Measurements from ENCODE around the gene CCL28. TPM values are rescaled to one million over a fixed set of nuclear protein-coding genes. Genes with fewer than 3 reads are reported as not detected.

Gene CCL28
- total RNA-seq, 1 donor from 2014 or later: 7.7 TPM

- Histone ChIP-seq H3K27ac (no peak overlapping the region), H3K4me1 (no peaks in the 10 kb centered on the region), H3K36me3 (no peaks in the 10 kb centered on the region), H3K9me3 (peaks cover 5% of the 10 kb centered on the region), H3K27me3 (no peaks in the 10 kb centered on the region), H3K4me3 (no peak overlapping the region)
- TF ChIP-seq CTCF (IDR thresholded peaks at IDR 0.05): no peak
- no peak for ATAC-seq
- no peak for DNase-seq
- intact Hi-C loops (cut with DNase I): no loop called here
Observed at GRCh38 chr5:43362725-43363435, 49.3 kb downstream of the CCL28 start.

- no peak overlapping the region for H3K4me3 ChIP-seq
- no peak for DNase-seq
- intact Hi-C loops (cut with DNase I): no loop called here
- H3K27ac ChIP-seq: peak overlapping the region; percentile 3
- H3K9me3 ChIP-seq: peaks cover 5% of the 10 kb centered on the region
- H3K36me3 ChIP-seq: no peaks in the 10 kb centered on the region
- no peaks in the 10 kb centered on the region for H3K27me3 ChIP-seq
- TF ChIP-seq CTCF (IDR thresholded peaks at IDR 0.05): no peak
- no peaks in the 10 kb centered on the region for H3K4me1 ChIP-seq
- ATAC-seq: no peak
Observed at GRCh38 chr5:43358726-43359125, 53.5 kb downstream of the CCL28 start.

DNA sequence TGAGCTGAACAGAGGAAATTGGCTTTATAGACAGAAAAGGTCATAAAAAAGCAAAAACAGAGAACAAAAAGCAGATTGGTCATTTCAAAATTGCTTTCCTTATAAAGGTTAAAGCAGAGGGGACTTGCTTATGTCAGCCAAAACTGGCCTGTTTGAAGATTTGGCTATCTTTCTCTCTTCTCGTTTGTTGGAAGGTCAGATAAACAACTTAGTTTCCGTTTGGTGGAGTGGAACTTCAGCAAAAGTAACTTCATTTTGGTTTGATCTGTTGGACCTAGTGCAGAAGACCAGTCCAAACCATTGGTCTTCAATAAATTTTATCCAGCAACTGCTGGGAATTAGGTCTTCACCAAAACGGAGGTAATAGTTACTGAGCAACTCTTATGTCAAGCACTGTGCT lies 53.9 kb downstream of the CCL28 start:
- ATAC-seq: no peak
- Histone ChIP-seq H3K4me1 (no peaks in the 10 kb centered on the region), H3K36me3 (no peaks in the 10 kb centered on the region), H3K4me3 (no peak overlapping the region), H3K9me3 (peaks cover 5% of the 10 kb centered on the region), H3K27ac (no peak overlapping the region), H3K27me3 (no peaks in the 10 kb centered on the region)
- intact Hi-C loops (cut with DNase I): no loop called here
- DNase-seq: no peak
- no peak for TF ChIP-seq CTCF (IDR thresholded peaks at IDR 0.05)

- Histone ChIP-seq H3K27ac (no peak overlapping the region), H3K36me3 (no peaks in the 10 kb centered on the region), H3K9me3 (peaks cover 5% of the 10 kb centered on the region), H3K27me3 (no peaks in the 10 kb centered on the region), H3K4me3 (no peak overlapping the region), H3K4me1 (no peaks in the 10 kb centered on the region)
- ATAC-seq (peak; percentile 16), DNase-seq (no peak)
- intact Hi-C loops (cut with DNase I): no loop called here
- no peak for TF ChIP-seq CTCF (IDR thresholded peaks at IDR 0.05)
Observed at GRCh38 chr5:43357878-43358281, 54.3 kb downstream of the CCL28 start.

- Histone ChIP-seq H3K4me3 (no peak overlapping the region), H3K27ac (no peak overlapping the region), H3K36me3 (no peaks in the 10 kb centered on the region), H3K27me3 (no peaks in the 10 kb centered on the region), H3K4me1 (no peaks in the 10 kb centered on the region), H3K9me3 (peaks cover 5% of the 10 kb centered on the region)
- no peak for TF ChIP-seq CTCF (IDR thresholded peaks at IDR 0.05)
- DNase-seq: no peak
- no peak for ATAC-seq
- intact Hi-C loops (cut with DNase I): no loop called here
Observed at GRCh38 chr5:43357067-43357466, 55.1 kb downstream of the CCL28 start.

GRCh38 chr5:43354774-43355173 lies 57.4 kb downstream of the CCL28 start:
- no peaks in the 10 kb centered on the region for H3K4me1 ChIP-seq
- H3K4me3 ChIP-seq: no peak overlapping the region
- no peak for ATAC-seq
- no peaks in the 10 kb centered on the region for H3K36me3 ChIP-seq
- peaks cover 2% of the 10 kb centered on the region for H3K9me3 ChIP-seq
- DNase-seq: no peak
- intact Hi-C loops (cut with DNase I): no loop called here
- no peak for TF ChIP-seq CTCF (IDR thresholded peaks at IDR 0.05)
- H3K27ac ChIP-seq: no peak overlapping the region
- H3K27me3 ChIP-seq: no peaks in the 10 kb centered on the region

Data from upper lobe of right lung (tissue), 1 donor.